Endometrial microvascular endothelial cells (primary cell): ENCODE measurements around the gene ZFYVE28. TPM values are rescaled to one million over a fixed set of nuclear protein-coding genes. Genes with fewer than 3 reads are reported as not detected.

ENCODE experiments used
- in situ Hi-C: cut with HindIII; loops from 2 replicates; pipeline ENCODE4 v1.10.0; 2017; ENCODE audit warnings: low sequenced_read_pairs, low pct_unique_long_range_greater_than_20kb; ENCODE audit errors: inconsistent ontology term
- total RNA-seq: library from RNA; depleted of rRNA; stranded (reverse); fragments of >200 nt; gene quantifications from one replicate; pipeline ENCODE4 v1.2.3, GENCODE V29; 2015; ENCODE audit errors: inconsistent ontology term

The ZFYVE28 gene
- total RNA-seq, 1 donor from 2014 or later = 12.3 TPM

DNA sequence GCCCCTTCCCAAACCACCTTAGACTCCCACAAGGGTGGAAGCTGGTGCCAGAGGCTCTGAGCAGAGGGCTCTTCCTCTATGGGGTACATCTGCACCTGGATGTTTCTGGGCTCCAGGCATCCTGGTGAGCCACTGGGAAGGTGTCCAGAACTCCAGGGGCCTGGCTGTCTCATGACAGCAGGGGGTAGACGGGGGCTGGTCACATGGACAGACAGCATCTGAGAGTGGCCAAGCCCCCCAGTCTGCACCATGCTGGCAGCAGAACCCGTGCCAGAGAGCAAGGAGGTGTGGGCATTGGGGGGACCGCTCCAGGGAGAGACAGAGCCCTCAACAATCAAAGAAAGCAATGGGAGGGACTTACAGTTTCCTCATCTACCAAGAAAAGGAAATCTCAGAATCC is 39.5 kb downstream of the ZFYVE28 start:
- in situ Hi-C loops = no loop called here

DNA sequence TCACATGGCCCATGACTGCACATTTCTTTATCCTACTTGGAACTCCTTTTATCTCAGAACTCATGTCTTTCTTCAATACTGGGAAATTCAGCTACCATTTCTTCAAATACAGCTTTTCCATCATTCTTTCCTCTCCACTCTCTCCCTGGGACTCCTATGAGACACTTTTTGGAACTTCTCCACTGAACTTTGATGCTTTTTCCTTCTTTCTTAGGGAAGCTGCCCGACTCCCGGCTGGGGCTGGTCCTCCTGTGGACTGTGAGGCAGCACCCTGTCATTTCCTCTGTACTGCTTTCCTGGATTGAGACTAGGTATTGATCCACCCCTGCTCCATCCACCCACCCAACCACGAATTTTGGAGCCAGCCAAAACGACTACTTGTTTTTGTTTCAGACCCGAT is 40.0 kb downstream of the ZFYVE28 start:
- in situ Hi-C loops = no loop called here

DNA sequence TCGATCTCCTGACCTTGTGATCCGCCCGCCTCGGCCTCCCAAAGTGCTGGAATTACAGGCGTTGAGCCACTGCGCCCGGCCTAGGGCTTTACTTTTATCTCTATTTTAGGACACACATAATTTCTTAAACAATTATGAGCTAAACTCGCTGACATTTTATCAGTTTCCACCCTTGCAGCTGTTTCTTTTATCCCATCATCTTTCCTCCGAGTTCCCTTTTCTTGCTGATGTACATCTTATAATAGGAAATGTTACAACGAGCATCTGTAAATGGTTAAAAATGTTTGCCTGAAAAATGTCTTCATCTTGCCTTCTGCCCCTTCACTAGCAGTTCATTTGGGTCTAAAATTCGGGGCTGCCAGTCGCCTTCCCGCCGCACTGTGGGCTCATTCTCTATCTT is 41.2 kb downstream of the ZFYVE28 start:
- in situ Hi-C loops = no loop called here

DNA sequence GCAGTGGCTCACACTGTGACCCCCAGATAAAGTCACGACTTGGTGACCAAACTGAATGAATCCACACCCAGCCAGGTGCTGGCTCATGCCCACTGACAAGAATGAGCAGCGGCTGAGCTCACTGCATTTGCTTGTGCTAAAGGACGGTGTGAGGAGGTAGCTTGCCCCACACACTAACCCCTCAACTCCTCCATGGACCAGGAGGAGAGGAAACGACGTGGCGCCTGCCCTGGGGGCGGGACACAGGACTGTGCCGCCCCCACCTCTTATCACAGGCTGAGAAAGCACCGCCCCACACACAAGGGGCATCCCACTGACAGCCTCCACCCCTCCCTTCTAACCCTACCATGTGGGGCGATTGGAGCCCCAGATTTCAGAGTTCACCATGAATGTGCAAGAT is 43.0 kb downstream of the ZFYVE28 start:
- in situ Hi-C loops = no loop called here

DNA sequence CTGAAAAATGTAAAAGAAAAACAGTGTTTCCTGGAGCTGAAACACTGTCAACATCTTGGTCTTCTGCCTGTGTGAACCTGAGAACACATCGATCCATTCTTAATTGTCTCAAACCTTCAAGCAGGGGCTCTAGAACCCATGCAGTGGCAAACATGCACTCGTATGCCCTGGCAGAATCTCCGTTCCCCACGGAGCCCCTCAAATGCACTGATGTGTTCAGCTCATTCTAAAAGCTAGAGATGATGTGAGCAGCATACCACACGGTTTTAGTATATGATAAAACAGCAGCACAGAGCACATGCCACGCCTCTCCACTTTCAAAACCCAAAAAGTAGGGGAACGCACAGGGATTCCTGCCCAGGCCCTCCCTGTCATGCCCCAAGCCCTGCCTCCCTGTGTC is 44.9 kb downstream of the ZFYVE28 start:
- in situ Hi-C loops = no loop called here

DNA sequence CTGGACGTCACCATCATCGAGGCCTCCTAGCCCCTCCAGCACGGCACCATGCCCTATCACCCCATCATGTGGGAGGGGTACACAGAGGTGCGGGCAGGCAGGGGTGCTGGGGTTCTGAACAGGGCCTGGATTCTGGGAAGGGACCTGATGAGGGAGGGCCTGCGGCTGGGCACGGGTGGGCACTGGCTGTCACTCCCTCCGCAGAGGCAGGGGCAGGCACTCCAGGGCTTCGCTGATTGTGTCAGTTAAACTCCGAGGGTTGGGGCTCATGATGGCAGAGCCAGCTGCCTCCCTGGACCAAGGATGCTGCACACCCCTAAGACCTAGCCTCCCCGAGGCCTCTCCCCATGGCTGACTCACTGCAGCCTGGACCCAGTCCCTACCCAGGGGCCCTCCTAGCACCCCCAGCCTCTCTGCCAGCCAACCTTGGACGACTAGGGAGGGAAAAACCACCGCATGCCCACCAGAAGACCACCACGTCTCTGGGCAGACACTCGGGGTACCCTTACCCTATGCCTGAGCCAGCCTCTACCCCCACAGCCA is 45.9 kb downstream of the ZFYVE28 start:
- in situ Hi-C loops = no loop called here

DNA sequence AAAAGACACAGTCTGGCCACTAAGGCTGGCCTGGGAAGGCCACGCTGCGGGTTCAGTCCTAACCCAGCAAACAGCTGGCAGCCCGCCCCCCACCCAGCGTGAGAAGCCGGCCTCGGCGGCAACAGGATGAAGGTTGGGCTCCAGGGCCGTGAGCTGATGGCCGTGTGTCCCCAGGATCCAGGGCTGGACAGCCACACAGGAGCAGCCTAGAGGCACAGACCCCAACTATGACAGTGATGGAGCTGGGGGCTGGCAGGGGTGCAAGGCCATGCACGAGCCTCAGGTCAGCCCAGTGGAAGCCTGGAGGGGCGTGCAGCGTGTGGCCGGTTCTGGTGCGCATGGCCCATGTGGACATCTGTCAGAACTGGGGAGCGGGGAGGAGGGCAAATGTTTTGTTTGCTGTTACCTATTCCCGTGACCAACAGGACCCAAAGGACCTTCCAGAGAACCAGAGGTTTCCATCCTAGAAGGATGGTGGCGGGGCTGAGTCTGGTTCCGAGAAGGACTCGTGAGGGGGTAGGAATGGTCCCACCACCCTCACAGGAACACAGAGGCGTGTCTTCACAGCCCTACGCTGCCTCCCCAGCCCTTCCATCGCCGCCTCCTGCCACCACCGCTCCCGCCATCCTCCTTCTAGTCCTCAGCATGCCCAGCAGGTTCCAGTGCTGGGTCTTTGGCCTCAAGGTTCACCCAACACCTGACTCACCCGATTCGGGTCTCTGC is 46.5 kb downstream of the ZFYVE28 start:
- in situ Hi-C loops = no loop called here

DNA sequence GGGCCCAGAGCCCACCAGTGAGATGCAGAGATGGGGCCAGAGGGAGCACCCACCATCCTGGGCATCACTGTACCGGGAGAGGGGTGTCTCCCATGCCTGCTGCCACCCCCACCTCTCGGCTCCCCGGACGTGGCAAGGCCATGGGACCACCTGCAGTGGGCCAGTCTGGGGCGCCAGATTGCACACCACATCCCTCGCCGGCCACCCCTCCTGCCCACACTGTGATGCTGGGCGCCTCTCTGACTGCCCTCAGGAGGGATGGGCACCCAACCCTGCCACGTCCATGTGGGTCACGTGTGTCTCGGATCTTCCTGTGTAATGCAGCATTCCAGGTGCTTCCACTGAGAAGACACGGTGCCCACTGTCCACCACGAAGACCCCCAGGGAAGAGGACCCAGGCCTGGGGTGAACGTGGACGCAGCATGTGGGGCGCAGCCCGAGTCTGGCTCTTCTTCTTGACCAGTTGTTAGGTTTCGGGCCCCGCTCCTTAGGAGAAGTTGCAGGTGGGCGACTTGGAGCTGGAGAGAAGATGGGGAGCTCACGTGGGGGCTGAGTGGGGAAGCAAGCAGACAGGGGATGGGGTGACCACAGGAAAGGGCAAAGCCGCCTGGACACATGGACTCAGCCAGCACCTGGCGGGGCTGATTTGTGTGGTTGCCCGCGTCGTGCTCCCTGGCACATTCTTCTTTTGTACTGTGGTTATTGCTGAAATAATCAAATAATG is 47.7 kb downstream of the ZFYVE28 start:
- in situ Hi-C loops = no loop called here

DNA sequence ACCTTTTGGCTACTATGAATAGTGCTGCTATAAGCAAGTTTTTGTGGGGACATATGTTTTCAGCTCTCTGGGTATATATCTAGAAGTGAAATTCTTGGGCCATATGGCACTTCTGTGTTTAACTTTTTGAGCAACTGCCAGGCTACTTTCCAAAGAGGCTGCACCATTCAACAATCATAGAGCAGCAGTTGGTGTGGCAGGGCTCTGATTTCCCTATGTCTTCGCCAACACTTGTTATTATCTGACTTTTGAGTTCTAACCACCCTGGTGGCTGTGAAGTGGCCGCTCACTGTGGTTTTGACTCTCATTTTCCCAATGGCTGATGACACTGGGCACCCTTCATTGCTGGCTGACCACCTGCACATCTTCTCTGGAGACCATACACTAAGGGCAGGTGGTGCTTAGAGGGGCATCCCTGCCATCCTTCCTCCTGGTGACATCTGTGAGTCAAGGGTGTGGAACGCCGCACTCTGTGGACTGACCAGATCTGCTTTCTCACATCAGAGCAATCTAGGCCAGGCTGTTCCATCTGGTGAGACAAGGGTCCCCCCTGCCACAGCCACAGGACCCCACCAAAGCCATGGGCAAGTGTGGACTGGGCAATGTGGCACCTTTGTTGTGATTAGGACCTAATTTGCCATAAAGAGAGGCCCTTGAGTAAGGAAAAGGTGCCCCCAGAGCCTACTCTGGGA is 49.6 kb downstream of the ZFYVE28 start:
- in situ Hi-C loops = no loop called here

DNA sequence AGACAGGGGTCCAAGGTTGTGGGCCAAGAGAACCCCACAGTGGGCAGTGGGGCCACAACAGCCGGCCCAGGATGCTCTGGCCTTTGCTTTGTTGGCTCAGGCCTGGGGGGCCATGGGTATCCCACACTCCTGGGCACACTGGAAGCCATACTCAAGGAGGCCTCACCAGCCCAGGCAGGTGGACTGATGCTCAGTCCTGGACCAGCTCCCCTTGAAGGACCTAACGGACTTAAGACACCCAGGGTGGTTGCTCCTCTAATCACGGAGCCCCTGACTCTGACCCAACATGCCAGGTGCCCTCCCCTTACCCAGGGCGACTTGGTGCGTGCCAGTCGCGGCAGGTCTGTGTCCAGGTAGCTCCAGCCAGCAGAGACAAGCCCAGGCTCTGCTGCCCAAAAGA is 50.8 kb downstream of the ZFYVE28 start:
- in situ Hi-C loops = no loop called here

DNA sequence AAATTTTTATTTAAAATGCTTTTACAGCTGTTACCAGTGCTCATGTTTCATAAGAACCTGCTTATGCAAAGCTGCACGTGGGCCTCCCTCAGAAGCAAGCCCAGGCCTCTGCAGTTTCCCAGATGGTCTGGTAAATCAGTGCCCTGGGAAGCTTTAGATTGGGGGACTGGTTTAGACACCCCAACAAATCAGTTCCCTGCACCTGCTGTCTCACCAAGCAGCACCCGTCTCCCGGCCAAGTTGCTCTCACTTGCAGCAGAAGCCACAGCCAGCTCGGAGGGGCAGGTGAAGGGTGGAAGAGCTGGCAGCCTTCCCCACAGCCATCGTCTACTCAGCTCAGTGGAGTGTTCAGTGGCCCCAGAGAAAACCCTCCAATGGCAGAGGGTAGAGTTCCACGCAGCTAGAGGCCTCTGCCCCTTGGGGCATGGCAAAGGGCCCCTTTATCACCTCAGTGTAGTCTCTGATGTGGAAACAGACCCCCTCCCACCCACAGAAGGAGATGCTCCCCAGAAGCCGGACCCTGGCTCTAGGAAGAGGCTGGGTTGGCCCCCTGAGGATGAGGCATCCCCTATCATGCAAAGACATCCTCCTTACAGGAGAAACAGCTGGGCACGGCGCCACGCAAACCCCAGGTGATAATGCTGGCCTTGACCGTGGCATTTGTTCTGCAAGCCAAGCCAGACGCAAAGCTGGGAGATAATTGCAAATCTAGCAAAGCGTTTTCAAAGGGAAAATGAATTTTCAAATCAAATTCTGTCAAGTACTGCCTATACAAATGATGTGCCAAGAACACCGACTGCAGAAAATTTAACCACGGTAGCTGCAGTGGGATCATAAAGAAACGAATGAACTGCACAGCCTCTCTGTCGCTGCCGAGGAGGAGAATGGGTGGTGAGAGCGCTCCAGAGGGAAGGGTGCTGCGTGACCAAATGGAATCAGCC is 51.9 kb downstream of the ZFYVE28 start:
- in situ Hi-C loops = no loop called here

DNA sequence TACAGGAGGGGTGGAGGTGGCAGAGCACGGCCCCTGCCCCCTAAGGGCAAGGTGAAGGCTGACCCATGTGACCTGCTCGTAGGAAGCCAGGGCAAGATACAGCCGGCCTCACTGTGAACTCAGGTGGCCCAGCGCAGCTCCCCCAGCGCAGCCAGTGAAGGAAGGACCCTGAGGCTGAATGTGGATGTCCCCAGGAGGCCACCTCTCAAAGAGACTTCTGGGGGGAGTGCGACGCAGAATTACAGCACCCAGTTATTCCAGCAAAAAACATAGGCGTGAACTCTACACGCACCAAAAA is 52.6 kb downstream of the ZFYVE28 start:
- in situ Hi-C loops = no loop called here

DNA sequence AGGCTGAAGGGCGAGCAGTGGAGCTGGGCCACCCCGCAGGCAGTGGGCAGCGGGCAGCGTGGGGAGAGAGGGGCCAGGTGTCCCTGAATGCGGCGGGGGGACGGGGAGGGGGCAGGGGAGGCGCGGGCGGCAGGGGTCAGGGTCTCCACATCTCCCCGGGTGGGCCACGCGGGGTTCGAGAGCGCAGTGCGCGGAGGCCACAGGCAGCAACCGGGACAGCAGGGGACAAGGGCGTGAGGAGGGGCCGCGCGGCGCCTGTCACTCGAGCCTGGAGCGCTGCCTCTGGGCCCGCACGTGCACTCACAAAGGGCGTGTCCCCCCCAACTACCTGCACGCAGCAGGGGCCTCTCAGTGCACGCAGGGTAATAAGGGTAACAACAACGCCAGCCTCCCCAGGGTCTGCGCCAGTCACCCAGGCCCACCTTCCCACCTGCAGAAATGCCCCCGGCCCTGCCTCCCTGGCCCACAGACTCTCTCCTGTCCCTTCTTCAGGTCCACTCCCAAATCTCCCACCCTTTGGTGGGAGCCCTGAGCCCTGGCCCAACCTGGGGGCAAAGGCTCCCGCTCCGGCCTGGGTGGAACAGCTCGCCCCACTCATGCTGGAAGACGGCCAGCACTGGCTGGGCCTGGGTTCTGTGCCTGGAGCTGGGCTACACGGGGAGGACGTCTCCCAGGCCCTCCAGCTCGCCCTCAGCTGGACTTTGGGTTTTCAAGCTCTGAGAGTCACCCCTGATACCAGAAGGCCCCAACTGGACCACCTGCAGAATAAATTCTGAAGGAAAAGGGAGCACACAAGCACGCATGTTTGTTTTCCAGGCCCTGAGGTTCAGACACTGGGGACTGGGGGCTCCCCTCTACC is 53.2 kb downstream of the ZFYVE28 start:
- in situ Hi-C loops = no loop called here

DNA sequence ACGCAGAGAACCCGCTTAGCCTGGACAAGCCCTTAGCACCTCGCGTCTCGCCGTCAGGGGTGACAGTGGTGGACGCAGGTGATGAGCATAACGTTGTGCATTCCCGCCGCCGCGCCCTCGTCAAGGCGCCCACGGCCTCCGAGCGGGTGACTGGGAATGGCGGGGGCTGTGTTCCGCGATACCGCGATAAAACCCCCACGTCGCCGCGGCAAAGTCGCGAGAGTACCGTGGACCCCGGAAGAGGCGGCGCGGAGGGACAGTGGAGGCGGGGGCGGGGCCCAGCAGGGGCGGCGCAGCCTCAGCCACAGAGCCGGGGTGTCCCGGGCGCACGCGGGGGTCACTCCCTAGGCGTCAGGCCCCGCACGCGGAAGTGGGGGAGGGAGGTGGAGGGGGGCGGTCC is 53.8 kb downstream of the ZFYVE28 start:
- in situ Hi-C loops = no loop called here

DNA sequence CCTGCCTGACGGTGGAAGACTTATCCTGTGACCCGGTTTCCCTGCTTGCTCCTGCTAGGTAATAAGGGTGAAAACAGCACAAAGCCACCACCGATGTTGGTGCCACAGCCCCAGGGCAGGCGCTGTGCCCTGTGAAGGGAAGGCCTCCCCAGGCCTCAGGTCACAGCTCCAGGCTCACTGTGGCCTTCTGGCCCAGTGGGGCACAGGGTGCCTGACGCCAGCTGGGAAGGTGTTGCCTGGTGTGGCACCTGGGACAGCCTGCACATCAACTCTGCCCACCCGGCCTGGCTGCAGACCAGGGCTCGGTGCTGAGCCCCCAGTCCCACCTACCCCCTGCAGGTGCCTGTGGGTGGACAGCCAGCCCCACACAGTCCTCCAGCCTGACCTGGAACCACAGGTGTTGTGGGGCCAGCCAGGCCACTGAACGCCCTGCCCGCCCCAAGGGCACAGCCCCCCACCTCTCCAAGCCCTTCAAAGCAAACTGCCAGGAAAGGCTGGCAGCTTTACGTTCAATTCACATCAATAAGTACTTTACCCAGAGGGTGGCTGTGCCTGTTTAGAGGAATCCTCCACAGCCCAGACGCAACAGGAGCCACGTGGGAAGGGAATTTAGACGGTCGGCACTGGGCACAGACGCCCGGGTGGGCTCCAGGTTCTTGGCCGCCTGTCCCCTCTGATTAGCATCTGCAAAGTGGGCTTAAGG is 54.3 kb downstream of the ZFYVE28 start:
- in situ Hi-C loops = no loop called here

DNA sequence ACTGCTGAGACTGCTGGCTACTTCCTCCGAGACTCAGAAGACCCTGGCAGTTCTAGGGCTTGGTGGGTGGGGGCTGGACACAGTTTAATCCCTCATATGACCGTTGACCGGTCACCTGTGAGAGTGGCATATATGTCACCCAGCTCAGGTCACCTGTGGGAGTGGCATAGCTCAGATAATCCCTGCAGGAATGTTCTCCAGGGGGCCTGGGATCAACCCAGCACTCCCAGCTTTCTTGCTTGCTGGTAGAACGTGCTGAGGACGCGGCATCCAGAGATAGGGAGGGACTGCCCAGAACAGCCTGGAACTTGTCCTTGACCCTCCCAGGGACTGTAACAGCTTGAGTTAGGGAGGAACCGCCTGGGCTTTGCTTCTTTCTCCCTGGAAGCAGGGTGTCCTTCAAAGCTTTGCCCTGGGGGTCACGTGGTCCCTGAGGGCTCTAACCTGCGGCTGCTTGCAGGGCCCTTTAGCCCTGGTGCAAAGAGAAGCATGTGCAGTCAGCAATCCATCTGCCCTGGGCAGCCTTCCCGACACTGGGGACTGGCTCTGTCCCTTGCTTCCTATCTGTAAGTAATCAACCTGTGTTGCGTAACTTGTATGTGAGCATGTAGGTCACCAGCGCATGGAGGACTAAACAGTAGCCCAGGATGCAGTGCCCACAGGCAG is 55.3 kb downstream of the ZFYVE28 start:
- in situ Hi-C loops = no loop called here
